Measurements from ENCODE around the gene DYNC1H1. TPM values are rescaled to one million over a fixed set of nuclear protein-coding genes. Genes with fewer than 3 reads are reported as not detected.

Gene DYNC1H1
- total RNA-seq, 1 experiment from 2014 or later: 361 TPM

GRCh38 chr14:101962503-101962874, 1.9 kb upstream of the DYNC1H1 start (continued):
- TF ChIP-seq REST (IDR thresholded peaks at IDR 0.05; ENCODE audit: low read depth) (no peak), EZH2 (IDR thresholded peaks at IDR 0.05) (no peak), ELF1 (IDR thresholded peaks at IDR 0.05; ENCODE audit: borderline replicate concordance, low read depth) (no peak), FOSL1 (IDR thresholded peaks at IDR 0.05; ENCODE audit: low read depth) (no peak), SRF (IDR thresholded peaks at IDR 0.05; ENCODE audit: low read depth) (no peak), YY1 (IDR thresholded peaks at IDR 0.05; ENCODE audit: extremely low read depth, insufficient replicate concordance, low read depth, low read length) (no peak), MAX (IDR thresholded peaks at IDR 0.05) (no peak), POLR2A (IDR thresholded peaks at IDR 0.05; ENCODE audit: borderline replicate concordance, extremely low read depth, insufficient read depth, insufficient read length) (no peak), TCF7L2 (IDR thresholded peaks at IDR 0.05; ENCODE audit: borderline replicate concordance, extremely low read depth, insufficient read depth, insufficient read length) (no peak)

GRCh38 chr14:101963052-101963451, 1.3 kb upstream of the DYNC1H1 start:
- Histone ChIP-seq H3K27me3 (ENCODE audit: insufficient read depth, low read length) (no peaks in the 10 kb centered on the region), H3K4me1 (ENCODE audit: control insufficient read depth in 1 of 2, insufficient read depth in 2 of 2, low read length in 2 of 2) (peaks cover 23 to 49% of the 10 kb centered on the region in 2 experiments; a peak in 3 of 4 replicates), H3K4me2 (ENCODE audit: low read length) (peak overlapping the region; percentile 43; the same call in 1 of the 2 replicates), H2AFZ (ENCODE audit: low read depth, low read length, poor library complexity, severe bottlenecking) (peak overlapping the region; percentile 10), H3K4me3 (replicated peaks in 1 of 2; ENCODE audit: low read depth in 1 of 2, low read length in 2 of 2) (no peak overlapping the region), H4K20me1 (ENCODE audit: insufficient read depth) (no peaks in the 10 kb centered on the region), H3K36me3 (ENCODE audit: control insufficient read depth in 1 of 2, insufficient read depth in 2 of 2, low read length in 2 of 2) (no peaks in the 10 kb centered on the region), H3K9me3 (ENCODE audit: control insufficient read depth in 1 of 2, insufficient read depth in 1 of 2, low read depth in 1 of 2, low read length in 2 of 2) (no peaks in the 10 kb centered on the region), H3K9ac (ENCODE audit: low read length) (peak overlapping the region; percentile 7; the same call in 1 of the 2 replicates), H3K9me2 (ENCODE audit: insufficient read depth) (no peaks in the 10 kb centered on the region), H3K79me2 (ENCODE audit: insufficient read depth, low read length) (peaks cover 36% of the 10 kb centered on the region), H3K27ac (ENCODE audit: low read depth, low read length) (no peak overlapping the region)
- ChIA-PET POLR2A (interaction anchor here (0.7 to 1.6 kb wide), 2 partner anchors 9 to 218 kb away, joined by 3 to 6 read pairs; no protein-coding TSS in a partner anchor), CTCF (interaction anchor here (1.3 kb wide), 1 partner anchor 133 kb away, joined by 8 read pairs; no protein-coding TSS in a partner anchor), RAD21 (ENCODE audit: low non-redundant PET in 1 of 2, low total read pairs in 2 of 2, uncharacterized antibody in 2 of 2, unreplicated experiment in 2 of 2) (interaction anchor here in 1 of 2 experiments (0.7 kb wide), 1 partner anchor 134 kb away, joined by 3 read pairs; no protein-coding TSS in a partner anchor)
- no TSS peak for BruUV-seq (replicated peaks)
- DNase-seq (ENCODE audit: low read depth, low spot score) (no peak), ATAC-seq (no peak)
- intact Hi-C loops (cut with micrococcal nuclease): loop anchor here (5.0 kb wide), 2 partner anchors 174 to 191 kb away; partner anchors contain the start of gene WDR20
- TF ChIP-seq CBX3 (IDR thresholded peaks at IDR 0.05; ENCODE audit: low read depth) (no peak), ATF3 (IDR thresholded peaks at IDR 0.05) (no peak), EGR1 (IDR thresholded peaks at IDR 0.05; ENCODE audit: low read depth) (no peak), SRF (IDR thresholded peaks at IDR 0.05; ENCODE audit: low read depth) (no peak), TCF7L2 (IDR thresholded peaks at IDR 0.05; ENCODE audit: borderline replicate concordance, extremely low read depth, insufficient read depth, insufficient read length) (no peak), CEBPB (IDR thresholded peaks at IDR 0.05; ENCODE audit: low read depth) (no peak), ZFX (IDR thresholded peaks at IDR 0.05) (no peak), FOSL1 (IDR thresholded peaks at IDR 0.05; ENCODE audit: low read depth) (no peak), MAX (IDR thresholded peaks at IDR 0.05) (no peak), ELF1 (IDR thresholded peaks at IDR 0.05; ENCODE audit: borderline replicate concordance, low read depth) (no peak), SP1 (IDR thresholded peaks at IDR 0.05; ENCODE audit: low read depth) (no peak), ZBTB33 (IDR thresholded peaks at IDR 0.05; ENCODE audit: extremely low read depth, insufficient replicate concordance, low read length) (no peak), POLR2AphosphoS5 (IDR thresholded peaks at IDR 0.05; ENCODE audit: low read depth, low read length) (no peak), EZH2phosphoT487 (IDR thresholded peaks at IDR 0.05; ENCODE audit: borderline replicate concordance) (no peak), SIN3A (IDR thresholded peaks at IDR 0.05; ENCODE audit: low read depth) (no peak), EZH2 (IDR thresholded peaks at IDR 0.05) (no peak)

Data from HCT116 (cell line).